Pancreas (tissue), 10 donors: ENCODE data around the gene VCX. TPM values are rescaled to one million over a fixed set of nuclear protein-coding genes. Genes with fewer than 3 reads are reported as not detected.
"Not testable (repeated sequence)": the region's sequence is repeated elsewhere in the genome, so short reads cannot be mapped to it uniquely, and the experiment has no call there.

ENCODE experiments used
- ATAC-seq, 4 donors: fragments of 200-7000 bp; cut with Tn5 transposase; one replicate each; pipeline versions ENCODE4 v1.8.0 to v1.9.1; 2020; ENCODE audit warnings: mild to moderate bottlenecking in 4 of 4, moderate library complexity in 4 of 4
- DNase-seq, 6 donors: peaks; one replicate each; pipeline ENCODE4 v3.0.0-alpha.2; 2020
- FAIRE-seq: peaks from 2 replicates; lab custom pipeline; 2012; peaks lifted over from hg19 to GRCh38; lab: Jason Lieb, UNC
- H3K27ac ChIP-seq, 4 donors: fragments of 200-600 bp; sonication (generic); 1 replicate in 3 of 4; 2 replicates in 1 of 4; pipeline versions ENCODE4 v1.5.0 to v1.8.0; 2020
- H3K27me3 ChIP-seq, 4 donors: fragments of 200-600 bp; one replicate each; pipeline ENCODE4 v1.8.0; 2021
- H3K36me3 ChIP-seq, 3 donors: fragments of 200-600 bp; sonication (generic) in 1 of 3; one replicate each; pipeline versions ENCODE4 v1.5.0 to v1.8.0; 2020 to 2021
- H3K4me1 ChIP-seq, 3 donors: fragments of 200-600 bp; one replicate each; pipeline ENCODE4 v1.8.0; 2021
- H3K4me3 ChIP-seq, 4 donors: fragments of 200-600 bp; sonication (generic) in 2 of 4; one replicate each; pipeline versions ENCODE4 v1.5.0 to v1.8.0; 2020 to 2021
- H3K9me3 ChIP-seq, 4 donors: fragments of 200-600 bp; one replicate each; pipeline ENCODE4 v1.8.0; 2021
- WGBS, 2 donors: extraction: QIAGEN DNeasy Blood & Tissue Kit; methylation state at CpG; one replicate each; pipeline ENCODE4 v1.1.7; 2013; 5-methylcytosine and 5-hydroxymethylcytosine counted together
- intact Hi-C, 3 donors: fragments of 100-400 bp; cut with DNase I; formaldehyde crosslinking; loops; one replicate each; pipeline versions ENCODE4 v1.11.1 to v1.14.2; 2022
- polyA plus RNA-seq, 2 donors: library from polyadenylated mRNA; stranded (reverse); fragments of 200-250 nt; gene quantifications; one replicate each; pipeline ENCODE4 v1.2.3, GENCODE V29; 2013
- total RNA-seq, 6 donors: library from RNA; stranded (reverse); fragmentation: NEBNext Ultra II Directional in 4 of 6; extraction: Animal tissue kit (Norgen Biotek cat#: 25700) in 4 of 6; gene quantifications; one replicate each; pipeline versions ENCODE4 v1.2.1 to v1.2.4, GENCODE V29; 2021 to 2023
- TF ChIP-seq, protein P1 (sequence below), 4 donors: fragments of 200-600 bp; sonication (generic) in 3 of 4; IDR thresholded peaks; one replicate each; pipeline versions ENCODE4 v1.5.0 to v1.8.0; 2021; ENCODE audit warnings: antibody characterized with exemption in 4 of 4
- donor health status: healthy with polysubstance abuse.
- donor health status: DM: no; HTN: no; CAD: no; lungs with moderate emphysema.
- donor health status: DM: no; HTN: no; CAD: no.
- donor health status: control.
- donor health status: control.
- donor health status: Bipolar disorder and iron deficiency.
- donor health status: DM: yes; HTN: yes; CAD: no.
- donor health status: DM: no; HTN: no; CAD: no.
- donor health status: DM: no; HTN: no; CAD: no.
- donor health status: DM: yes; HTN: yes; CAD: no.

VCX gene
- total RNA-seq (under 1 TPM in 1 of 6 donors, not detected in 5; 0.16 TPM), polyA plus RNA-seq (under 1 TPM in 1 of 2 donors, not detected in 1; 0.23 TPM)

DNA sequence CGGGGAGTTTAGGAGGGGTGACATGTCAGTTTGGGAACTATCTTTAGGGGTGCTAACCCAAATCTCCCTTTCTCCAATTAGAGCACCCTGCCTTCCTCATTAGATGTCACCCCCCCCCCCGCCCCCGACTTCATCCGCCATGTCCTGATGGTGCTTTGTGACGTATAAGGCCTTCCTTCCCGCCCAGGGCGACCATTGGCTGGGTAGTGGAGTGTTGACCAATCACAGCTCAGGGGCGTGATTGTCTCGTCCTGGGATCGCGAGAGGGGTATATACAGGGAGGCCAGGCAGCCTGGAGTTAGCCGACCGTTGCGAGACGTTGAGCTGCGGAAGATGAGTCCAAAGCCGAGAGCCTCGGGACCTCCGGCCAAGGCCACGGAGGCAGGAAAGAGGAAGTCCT is at the start of gene VCX:
Gene VCX (plus strand): TSS at position 301 of the 400 bp plus-strand sequence. CDS start 33 bp downstream, at position 334.
- intact Hi-C loops, ATAC-seq, FAIRE-seq, H3K27ac ChIP-seq, H3K4me1 ChIP-seq, DNase-seq, H3K9me3 ChIP-seq, H3K4me3 ChIP-seq, H3K27me3 ChIP-seq, H3K36me3 ChIP-seq: not testable (repeated sequence)
- WGBS, 2 donors = 93 to 95% methylated on average over 7 to 9 of the region's 20 CpGs

DNA sequence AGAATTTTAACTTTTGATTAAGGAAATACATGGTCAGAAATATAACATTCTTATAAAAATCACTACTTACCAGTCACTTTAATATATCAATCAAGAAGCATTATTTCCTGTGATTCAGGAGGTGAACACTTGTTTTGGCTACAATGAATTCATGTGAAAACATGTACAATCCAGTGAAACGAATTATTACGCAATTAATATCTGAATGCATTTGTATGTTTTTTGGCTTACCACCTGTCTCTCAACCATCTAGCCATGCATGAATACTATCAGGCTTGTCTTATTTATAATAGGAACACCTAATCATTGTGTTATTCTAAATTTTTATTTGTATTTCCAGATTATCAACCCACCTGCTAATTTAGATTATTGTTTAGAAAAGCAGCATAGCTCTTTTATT is 44.6 kb upstream of the VCX start:
- Histone ChIP-seq H3K27me3 (no peaks in the 10 kb centered on the region), H3K9me3 (no peaks in the 10 kb centered on the region), H3K4me1 (no peaks in the 10 kb centered on the region), H3K27ac (no peak overlapping the region), H3K36me3 (no peaks in the 10 kb centered on the region), H3K4me3 (no peak overlapping the region)
- no peak for DNase-seq
- TF ChIP-seq, protein P1, sequence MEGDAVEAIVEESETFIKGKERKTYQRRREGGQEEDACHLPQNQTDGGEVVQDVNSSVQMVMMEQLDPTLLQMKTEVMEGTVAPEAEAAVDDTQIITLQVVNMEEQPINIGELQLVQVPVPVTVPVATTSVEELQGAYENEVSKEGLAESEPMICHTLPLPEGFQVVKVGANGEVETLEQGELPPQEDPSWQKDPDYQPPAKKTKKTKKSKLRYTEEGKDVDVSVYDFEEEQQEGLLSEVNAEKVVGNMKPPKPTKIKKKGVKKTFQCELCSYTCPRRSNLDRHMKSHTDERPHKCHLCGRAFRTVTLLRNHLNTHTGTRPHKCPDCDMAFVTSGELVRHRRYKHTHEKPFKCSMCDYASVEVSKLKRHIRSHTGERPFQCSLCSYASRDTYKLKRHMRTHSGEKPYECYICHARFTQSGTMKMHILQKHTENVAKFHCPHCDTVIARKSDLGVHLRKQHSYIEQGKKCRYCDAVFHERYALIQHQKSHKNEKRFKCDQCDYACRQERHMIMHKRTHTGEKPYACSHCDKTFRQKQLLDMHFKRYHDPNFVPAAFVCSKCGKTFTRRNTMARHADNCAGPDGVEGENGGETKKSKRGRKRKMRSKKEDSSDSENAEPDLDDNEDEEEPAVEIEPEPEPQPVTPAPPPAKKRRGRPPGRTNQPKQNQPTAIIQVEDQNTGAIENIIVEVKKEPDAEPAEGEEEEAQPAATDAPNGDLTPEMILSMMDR (IDR thresholded peaks at IDR 0.05) = no peak
- no peak for ATAC-seq
- peak; percentile 70 for FAIRE-seq
- intact Hi-C loops = no loop called here
- 54 to 70% methylated on average over 2 of the region's 2 CpGs for WGBS, 2 donors

DNA sequence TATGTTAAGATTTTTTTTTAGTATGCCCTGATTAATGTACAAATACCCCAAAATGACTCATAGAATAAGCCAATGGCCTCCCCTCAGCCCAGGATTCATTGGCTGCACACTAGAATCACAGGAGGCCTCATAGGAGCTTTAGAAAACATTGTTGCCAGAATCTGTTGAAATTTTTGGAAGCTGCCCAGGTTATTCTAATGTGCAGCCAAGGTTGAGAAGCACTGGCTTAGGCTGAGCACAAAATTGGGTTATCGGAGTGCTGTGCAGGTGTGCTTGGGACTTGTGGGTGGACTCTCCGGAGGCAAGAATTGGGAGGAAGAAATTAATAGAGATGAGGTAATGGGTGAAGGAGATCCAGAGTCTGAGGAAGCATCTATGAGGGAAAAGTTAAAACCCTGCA is 41.3 kb upstream of the VCX start:
- no peaks in the 10 kb centered on the region for H3K27me3 ChIP-seq
- TF ChIP-seq, protein P1 (IDR thresholded peaks at IDR 0.05) = no peak
- no peaks in the 10 kb centered on the region for H3K9me3 ChIP-seq
- DNase-seq (no peak), FAIRE-seq (no peak), ATAC-seq (no peak)
- WGBS, 2 donors = 36 to 70% methylated on average over 2 of the region's 2 CpGs
- intact Hi-C loops = no loop called here
- H3K27ac ChIP-seq = no peak overlapping the region
- no peaks in the 10 kb centered on the region for H3K36me3 ChIP-seq
- no peaks in the 10 kb centered on the region for H3K4me1 ChIP-seq
- no peak overlapping the region for H3K4me3 ChIP-seq

DNA sequence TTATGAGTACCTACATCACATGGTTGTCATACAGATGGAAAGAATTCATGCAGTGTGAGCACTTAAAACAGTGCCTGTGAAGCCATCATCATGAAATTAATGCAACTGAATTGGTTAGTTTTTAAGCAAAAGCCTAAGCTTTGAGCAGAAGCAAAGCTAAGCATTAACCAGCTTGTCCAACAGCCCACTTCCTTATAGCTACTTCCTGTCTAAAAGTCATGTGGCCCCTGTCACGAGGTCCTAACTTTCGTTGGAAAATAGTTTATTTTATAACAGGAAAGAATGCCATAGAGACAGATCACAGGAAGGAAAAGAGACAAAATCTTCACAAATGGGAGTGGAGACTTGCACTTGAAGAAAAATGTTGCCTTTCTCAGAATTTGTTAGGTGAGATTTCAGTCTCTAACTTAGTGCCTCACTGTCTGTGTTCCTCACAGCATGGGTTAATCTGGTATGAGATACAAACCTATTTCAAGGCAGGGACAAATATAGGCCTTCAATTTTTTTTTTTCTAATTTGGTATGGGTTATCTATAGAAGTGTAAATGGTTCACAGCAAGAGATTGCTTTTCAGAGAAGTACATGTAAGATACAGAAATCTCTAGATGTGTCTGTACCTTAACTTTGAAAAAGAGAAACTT is 27.7 kb upstream of the VCX start:
- intact Hi-C loops = no loop called here

DNA sequence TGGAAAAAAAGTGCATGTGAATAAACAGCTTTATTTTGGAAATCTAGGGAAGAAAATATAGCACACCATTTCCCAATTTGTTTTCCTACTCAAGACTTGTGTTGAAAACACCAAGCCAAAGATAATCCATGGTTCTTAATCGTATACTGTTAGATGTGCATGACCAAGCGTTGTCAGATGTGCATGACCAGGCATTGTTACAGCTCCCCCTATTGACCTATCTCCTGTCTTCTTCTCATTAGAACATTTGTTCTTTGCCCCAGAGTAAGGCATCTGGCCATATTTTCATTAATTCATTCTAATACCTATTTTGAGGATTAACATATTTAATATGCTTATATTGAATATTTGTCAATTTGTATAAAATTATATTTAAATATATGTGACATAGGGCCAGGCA is 14.4 kb upstream of the VCX start:
- H3K27me3 ChIP-seq = peaks cover 0 to 3% (median 0%) of the 10 kb centered on the region in 4 donors
- ATAC-seq = peak in 1 of 4 donors; percentile 45
- no peaks in the 10 kb centered on the region for H3K9me3 ChIP-seq
- no peak overlapping the region for H3K4me3 ChIP-seq
- TF ChIP-seq, protein P1 (IDR thresholded peaks at IDR 0.05) = peak in 1 of 4 donors; percentile 5
- no peaks in the 10 kb centered on the region for H3K4me1 ChIP-seq
- no peaks in the 10 kb centered on the region for H3K36me3 ChIP-seq
- WGBS, 2 donors = 24 to 25% methylated on average over 2 of the region's 2 CpGs
- FAIRE-seq = peak; percentile 61
- intact Hi-C loops = no loop called here
- no peak overlapping the region for H3K27ac ChIP-seq
- no peak for DNase-seq

More for the DNA sequence above, 27.7 kb upstream of the VCX start:
- no peak for DNase-seq
- Histone ChIP-seq H3K27ac (no peak overlapping the region), H3K4me1 (no peaks in the 10 kb centered on the region), H3K36me3 (no peaks in the 10 kb centered on the region), H3K9me3 (no peaks in the 10 kb centered on the region), H3K4me3 (no peak overlapping the region), H3K27me3 (no peaks in the 10 kb centered on the region)
- TF ChIP-seq, protein P1 (IDR thresholded peaks at IDR 0.05) = no peak
- FAIRE-seq = no peak
- 33 to 53% methylated on average over 2 of the region's 2 CpGs for WGBS, 2 donors
- ATAC-seq = no peak
